ENCODE data around the gene ASB13.

ASB13 gene

DNA sequence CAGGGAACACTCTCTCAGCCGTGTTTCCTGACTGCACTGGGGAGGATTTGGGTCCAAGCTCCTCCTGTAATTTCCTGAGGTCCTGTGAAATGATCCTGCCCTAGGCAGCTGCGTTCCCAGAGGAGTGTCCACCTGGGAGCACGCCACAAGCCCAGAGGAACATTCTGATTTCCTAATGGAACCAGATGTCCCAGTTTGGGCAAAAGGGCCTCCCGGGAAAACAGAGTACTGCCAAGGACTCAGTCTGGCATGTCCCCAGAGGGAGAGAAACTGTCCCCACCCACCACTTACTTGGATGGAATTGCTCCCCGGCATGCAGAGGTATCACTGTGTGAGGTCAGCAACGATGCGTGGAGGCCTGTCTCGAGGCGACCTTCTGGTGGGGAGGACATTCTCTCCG, 34.5 kb downstream of the ASB13 start:
- TF ChIP-seq, protein P1, sequence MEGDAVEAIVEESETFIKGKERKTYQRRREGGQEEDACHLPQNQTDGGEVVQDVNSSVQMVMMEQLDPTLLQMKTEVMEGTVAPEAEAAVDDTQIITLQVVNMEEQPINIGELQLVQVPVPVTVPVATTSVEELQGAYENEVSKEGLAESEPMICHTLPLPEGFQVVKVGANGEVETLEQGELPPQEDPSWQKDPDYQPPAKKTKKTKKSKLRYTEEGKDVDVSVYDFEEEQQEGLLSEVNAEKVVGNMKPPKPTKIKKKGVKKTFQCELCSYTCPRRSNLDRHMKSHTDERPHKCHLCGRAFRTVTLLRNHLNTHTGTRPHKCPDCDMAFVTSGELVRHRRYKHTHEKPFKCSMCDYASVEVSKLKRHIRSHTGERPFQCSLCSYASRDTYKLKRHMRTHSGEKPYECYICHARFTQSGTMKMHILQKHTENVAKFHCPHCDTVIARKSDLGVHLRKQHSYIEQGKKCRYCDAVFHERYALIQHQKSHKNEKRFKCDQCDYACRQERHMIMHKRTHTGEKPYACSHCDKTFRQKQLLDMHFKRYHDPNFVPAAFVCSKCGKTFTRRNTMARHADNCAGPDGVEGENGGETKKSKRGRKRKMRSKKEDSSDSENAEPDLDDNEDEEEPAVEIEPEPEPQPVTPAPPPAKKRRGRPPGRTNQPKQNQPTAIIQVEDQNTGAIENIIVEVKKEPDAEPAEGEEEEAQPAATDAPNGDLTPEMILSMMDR (conservative IDR thresholded peaks at IDR 0.05; ENCODE audit: low read length), result no peak
- DNase-seq (ENCODE audit: low read depth), result peak; percentile 33
- H3K4me3 ChIP-seq (ENCODE audit: low read length), result no peak overlapping the region

DNA sequence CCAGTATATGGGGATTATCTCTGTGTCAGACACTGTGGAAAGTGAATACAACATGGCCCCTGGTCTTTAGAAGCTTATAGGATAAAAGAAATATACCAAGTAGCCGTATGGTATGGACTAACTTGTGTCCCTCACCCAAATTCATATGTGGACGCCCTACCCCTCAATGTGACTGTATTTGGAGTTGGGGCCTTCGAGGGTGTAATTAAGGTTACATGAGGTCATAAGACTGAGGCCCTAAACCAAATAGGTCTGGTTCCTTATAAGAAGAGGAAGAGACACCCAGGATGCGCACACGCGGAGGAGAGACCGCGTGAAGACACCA, 36.3 kb downstream of the ASB13 start:
- TF ChIP-seq, protein P1 (conservative IDR thresholded peaks at IDR 0.05; ENCODE audit: low read length), result no peak
- DNase-seq (ENCODE audit: low read depth), result no peak
- no peak overlapping the region for H3K4me3 ChIP-seq (ENCODE audit: low read length)

GRCh38 chr10:5629303-5630111, 36.9 kb downstream of the ASB13 start:
- no peak overlapping the region for H3K4me3 ChIP-seq (ENCODE audit: low read length)
- TF ChIP-seq, protein P1 (conservative IDR thresholded peaks at IDR 0.05; ENCODE audit: low read length), result peak; percentile 100
- DNase-seq (ENCODE audit: low read depth), result peak; percentile 80

DNA sequence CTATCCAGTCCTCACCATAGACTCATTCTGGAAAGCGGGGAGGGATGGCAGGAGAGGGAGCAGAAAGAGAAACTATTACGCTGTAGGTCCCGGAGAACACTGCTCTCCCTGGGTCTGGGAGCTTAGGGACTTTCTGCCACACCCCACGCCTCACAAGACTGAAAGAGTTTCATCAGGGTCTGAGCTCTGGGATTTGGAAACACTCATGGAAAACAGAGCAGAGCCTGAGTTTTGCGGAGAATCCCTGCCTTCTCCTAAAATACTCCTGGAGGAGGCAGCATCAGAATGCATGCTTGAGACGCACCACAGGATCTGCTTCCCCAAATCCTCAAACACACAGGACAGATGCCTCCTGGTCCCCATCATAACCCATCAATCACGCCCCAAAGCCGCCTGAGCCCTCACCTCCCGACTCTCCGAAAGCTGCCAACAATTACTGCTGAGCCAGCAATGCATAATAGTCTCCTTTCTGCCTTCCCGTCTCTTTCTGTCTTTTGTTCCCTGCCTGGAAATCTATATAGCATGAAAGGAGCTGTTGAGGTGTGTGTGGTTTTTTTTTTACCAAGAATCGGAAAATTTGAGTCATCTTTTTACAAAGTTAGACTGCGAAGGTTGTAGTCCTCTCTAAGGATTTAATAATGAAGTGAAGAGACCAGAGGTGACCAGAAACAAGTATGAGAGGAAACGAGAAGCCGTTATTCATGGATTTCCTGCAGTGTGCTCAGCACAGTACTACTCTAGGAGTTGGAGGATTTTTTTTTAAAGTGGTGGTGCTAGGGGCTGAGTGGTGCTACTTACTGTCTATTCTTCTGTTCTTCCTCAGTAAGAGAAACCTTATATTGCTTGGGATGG, 37.7 kb downstream of the ASB13 start:
- H3K4me3 ChIP-seq (ENCODE audit: low read length), result peak overlapping the region; percentile 61
- DNase-seq (ENCODE audit: low read depth), result peak; percentile 61
- TF ChIP-seq, protein P1 (conservative IDR thresholded peaks at IDR 0.05; ENCODE audit: low read length), result no peak

GRCh38 chr10:5627486-5628044, 38.8 kb downstream of the ASB13 start:
- no peak for DNase-seq (ENCODE audit: low read depth)
- H3K4me3 ChIP-seq (ENCODE audit: low read length), result no peak overlapping the region

GRCh38 chr10:5625992-5626777, 40.2 kb downstream of the ASB13 start:
- TF ChIP-seq, protein P1 (conservative IDR thresholded peaks at IDR 0.05; ENCODE audit: low read length), result no peak
- DNase-seq (ENCODE audit: low read depth), result no peak
- H3K4me3 ChIP-seq (ENCODE audit: low read length), result no peak overlapping the region

More at GRCh38 chr10:5627486-5628044, 38.8 kb downstream of the ASB13 start:
- TF ChIP-seq, protein P1 (conservative IDR thresholded peaks at IDR 0.05; ENCODE audit: low read length), result no peak
